Measurements from ENCODE around the gene CYBB.
A peak's percentile ranks its signal among the peaks of the same experiment; 100 is the strongest.

CYBB gene

GRCh38 chrX:37840931-37841330 is 61.1 kb downstream of the CYBB start:
- DNase-seq (ENCODE audit: low read depth in 2 of 2): no peak

DNA sequence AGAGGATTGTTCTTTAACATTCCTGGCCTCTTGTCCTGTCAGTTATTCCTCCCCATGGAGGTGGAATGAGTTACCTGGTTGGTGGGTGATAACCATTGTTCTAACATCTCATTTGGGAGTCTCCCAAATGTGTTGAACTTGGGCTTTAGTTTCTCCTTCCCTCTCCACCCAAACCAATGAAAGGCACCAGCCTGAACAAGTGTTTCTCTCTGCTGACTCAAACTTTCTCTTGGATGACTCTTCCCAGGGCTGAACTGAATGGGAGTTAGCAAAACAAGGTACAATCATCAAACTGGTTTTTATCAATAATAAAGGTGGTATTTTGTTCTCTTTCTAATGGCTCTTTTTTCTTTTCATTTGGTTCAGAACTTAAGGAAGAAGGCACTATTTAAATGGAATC is 64.8 kb downstream of the CYBB start:
- DNase-seq (ENCODE audit: low read depth in 2 of 2): no peak

- no peak for DNase-seq (ENCODE audit: low read depth in 2 of 2)
Observed at GRCh38 chrX:37846141-37846540, 66.3 kb downstream of the CYBB start.

DNA sequence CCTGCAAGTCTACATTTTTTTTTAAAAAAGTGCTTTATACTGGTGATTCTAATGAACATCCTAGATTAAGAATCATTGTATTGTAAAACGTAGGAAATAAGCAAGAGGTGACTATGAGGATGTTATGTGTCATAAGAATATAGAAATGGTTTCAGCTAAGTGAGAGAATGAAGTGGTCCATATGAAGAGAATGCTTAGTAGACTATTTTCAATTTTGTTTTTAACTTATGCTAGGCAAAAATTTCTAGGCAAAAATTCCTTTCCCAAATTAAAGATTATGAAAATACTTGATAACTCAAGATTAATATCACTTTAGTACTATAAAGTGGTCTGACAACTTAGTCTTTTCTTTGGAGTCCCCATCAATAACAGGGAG is 66.7 kb downstream of the CYBB start:
- no peak for DNase-seq (ENCODE audit: low read depth in 2 of 2)

DNA sequence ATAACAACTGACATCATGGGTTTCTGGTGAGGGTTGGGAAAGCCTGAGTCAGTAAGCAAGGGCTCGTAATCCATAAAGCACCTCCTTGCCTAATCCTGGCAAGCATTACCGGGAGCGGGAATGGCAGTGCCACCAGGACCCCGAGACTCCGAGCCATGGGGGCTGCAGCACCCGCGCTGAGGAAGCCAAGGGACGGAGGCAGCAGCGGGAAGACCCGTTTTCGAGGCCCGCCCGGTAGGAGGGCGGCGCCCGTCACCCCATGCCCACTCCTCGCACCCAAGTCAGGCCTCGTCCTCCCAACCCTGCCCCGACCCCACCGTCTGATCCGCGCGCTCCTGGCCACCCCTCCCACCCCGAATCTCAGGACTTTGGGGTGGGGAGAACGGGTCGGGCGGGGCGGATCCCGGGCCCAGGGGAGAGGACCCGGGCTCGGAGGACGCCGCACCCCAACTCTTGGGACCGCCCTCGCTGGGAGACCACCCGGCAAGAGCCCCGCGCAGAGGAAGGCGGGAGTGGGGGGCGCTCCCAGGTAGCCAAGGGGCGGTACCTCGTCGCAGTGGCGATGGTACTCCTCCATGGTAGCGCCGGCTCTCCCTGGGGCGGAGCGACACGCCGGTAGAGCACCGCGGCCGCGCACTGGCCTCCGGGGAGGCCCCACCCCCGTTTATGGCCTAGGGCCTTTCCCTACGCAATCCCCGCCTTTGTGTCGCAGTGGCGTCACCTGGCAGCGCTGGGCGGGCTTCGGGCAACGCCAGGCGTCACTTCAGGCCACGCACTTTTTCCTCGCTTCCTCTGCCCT is 67.3 kb downstream of the CYBB start, which contains the start of gene DYNLT3:
Gene DYNLT3 (minus strand): TSS at position 638 of the 799 bp plus-strand sequence. CDS start 61 bp downstream, at position 577.
- peak; percentile 45 to 56 for DNase-seq (ENCODE audit: low read depth in 2 of 2)

DNA sequence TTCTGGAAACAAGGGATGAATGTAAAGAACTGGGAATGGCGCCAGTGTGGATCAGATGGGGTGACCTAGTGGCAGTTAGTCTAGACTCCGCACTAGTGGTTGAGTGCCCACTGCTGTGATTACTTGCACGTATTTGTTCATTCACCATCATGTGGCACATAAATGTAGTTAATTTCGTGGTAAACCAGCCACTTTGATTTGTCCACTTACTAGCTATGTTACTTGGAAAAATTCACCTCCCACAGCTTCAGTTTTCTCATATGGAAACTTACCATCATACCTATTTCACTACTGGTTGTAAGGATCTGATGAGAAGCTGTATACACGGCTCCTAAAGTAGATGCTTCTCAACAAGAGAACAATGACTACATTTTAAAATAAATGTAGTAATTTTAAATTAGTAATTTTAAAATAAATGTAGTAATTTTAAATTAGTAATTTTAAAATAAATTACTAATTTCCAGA is 67.9 kb downstream of the CYBB start:
- no peak for DNase-seq (ENCODE audit: low read depth in 2 of 2)

- no peak for DNase-seq (ENCODE audit: low read depth in 2 of 2)
Observed at GRCh38 chrX:37854148-37854547, 74.3 kb downstream of the CYBB start.

- DNase-seq (ENCODE audit: low read depth in 2 of 2): no peak
Observed at GRCh38 chrX:37854748-37855147, 74.9 kb downstream of the CYBB start.

- no peak for DNase-seq (ENCODE audit: low read depth in 2 of 2)
Observed at GRCh38 chrX:37860721-37861120, 80.9 kb downstream of the CYBB start.

- no peak for DNase-seq (ENCODE audit: low read depth in 2 of 2)
Observed at GRCh38 chrX:37862851-37863250, 83.0 kb downstream of the CYBB start.

All from stimulated activated CD4-positive, alpha-beta T cell treated with anti-CD3 and anti-CD28 coated beads, Interleukin-12 subunit alpha, Interleukin-12 subunit beta, amount 100 ng/mL, for 24 hours (primary cell).